ENCODE data around the gene CNDP2. TPM values are rescaled to one million over a fixed set of nuclear protein-coding genes. Genes with fewer than 3 reads are reported as not detected.
A peak's percentile ranks its signal among the peaks of the same experiment; 100 is the strongest.

Gene CNDP2
- polyA plus RNA-seq, 2 of the 4 experiments (the other 2 are of a cell fraction): 93.7 to 106 TPM

GRCh38 chr18:74529811-74530583, 33.8 kb downstream of the CNDP2 start:
- 50% methylated on average over 15 of the region's 25 CpGs for WGBS (ENCODE audit: missing lambda C conversion rate)
- no peak for TF ChIP-seq RFX5 (IDR thresholded peaks at IDR 0.05)
- CTCF ChIA-PET: interaction anchor here (1.0 kb wide), 1 partner anchor 22 kb away, joined by 4 read pairs; no protein-coding TSS in a partner anchor

GRCh38 chr18:74530584-74530862, 34.4 kb downstream of the CNDP2 start:
- POLR2A ChIA-PET: no interaction called here
- no peak for TF ChIP-seq KDM1A (IDR thresholded peaks at IDR 0.05; ENCODE audit: low read depth)
- no peak for TF ChIP-seq CHD2 (IDR thresholded peaks at IDR 0.05; ENCODE audit: low read length, partially characterized antibody)
- no peak for TF ChIP-seq HOXB13 (CRISPR knock-in tag; IDR thresholded peaks at IDR 0.05; ENCODE audit: low read depth)
- TF ChIP-seq ZFP36 (IDR thresholded peaks at IDR 0.05; ENCODE audit: borderline replicate concordance, partially characterized antibody): no peak
- TF ChIP-seq RNF2 (IDR thresholded peaks at IDR 0.05; ENCODE audit: borderline replicate concordance, low read depth): no peak
- no peak for TF ChIP-seq CEBPB (IDR thresholded peaks at IDR 0.05)
- no peak for TF ChIP-seq NFE2L2 (conservative IDR thresholded peaks at IDR 0.05; ENCODE audit: low read length)
- no peak for TF ChIP-seq EP300 (IDR thresholded peaks at IDR 0.05)
- no peak for TF ChIP-seq GATA3 (IDR thresholded peaks at IDR 0.05; ENCODE audit: borderline replicate concordance)
- TF ChIP-seq REST (IDR thresholded peaks at IDR 0.05): no peak
- TF ChIP-seq SREBF2 (IDR thresholded peaks at IDR 0.05): no peak
- TF ChIP-seq CHD4 (IDR thresholded peaks at IDR 0.05; ENCODE audit: borderline replicate concordance): no peak
- TF ChIP-seq POLR2A (IDR thresholded peaks at IDR 0.05; ENCODE audit: low read length): no peak
- TF ChIP-seq JUNB (IDR thresholded peaks at IDR 0.05): no peak
- TF ChIP-seq RFX5 (IDR thresholded peaks at IDR 0.05): no peak
- DNase-seq (ENCODE audit: low read depth in 1 of 2, low spot score in 1 of 2) (no peak), ATAC-seq (no peak), FAIRE-seq (no peak)
- Histone ChIP-seq H3K27ac (no peak overlapping the region), H3K4me1 (no peaks in the 10 kb centered on the region), H3K4me3 (no peak overlapping the region), H3K4me2 (no peak overlapping the region), H3K9me3 (no peaks in the 10 kb centered on the region)
- CTCF ChIA-PET: interaction anchor here (1.0 kb wide), 1 partner anchor 21 kb away, joined by 4 read pairs; no protein-coding TSS in a partner anchor
- 66% methylated on average over 3 of the region's 6 CpGs for WGBS (ENCODE audit: missing lambda C conversion rate)

More at GRCh38 chr18:74529811-74530583, 33.8 kb downstream of the CNDP2 start:
- ATAC-seq (no peak), DNase-seq (ENCODE audit: low read depth in 1 of 2, low spot score in 1 of 2) (no peak), FAIRE-seq (no peak)
- Histone ChIP-seq H3K4me2 (no peak overlapping the region), H3K4me1 (no peaks in the 10 kb centered on the region), H3K9me3 (no peaks in the 10 kb centered on the region), H3K4me3 (no peak overlapping the region), H3K27ac (no peak overlapping the region)
- POLR2A ChIA-PET: no interaction called here

- no peak overlapping the region for H3K4me3 ChIP-seq
- FAIRE-seq: no peak
- no peak overlapping the region for H3K27ac ChIP-seq
- POLR2A ChIA-PET: no interaction called here
- CTCF ChIA-PET: interaction anchor here (1.0 kb wide), 1 partner anchor 21 kb away, joined by 4 read pairs; no protein-coding TSS in a partner anchor
- DNase-seq (ENCODE audit: low read depth in 1 of 2, low spot score in 1 of 2): no peak
- no peak overlapping the region for H3K4me2 ChIP-seq
- TF ChIP-seq TFCP2L1 (CRISPR knock-in tag; IDR thresholded peaks at IDR 0.05) (no peak), RCOR1 (IDR thresholded peaks at IDR 0.05; ENCODE audit: low read depth, low read length) (no peak), RAD21 (conservative IDR thresholded peaks at IDR 0.05 in 1 of 2, IDR thresholded peaks at IDR 0.05 in 1 of 2) (no peak), PBX3 (IDR thresholded peaks at IDR 0.05) (no peak), MAX (IDR thresholded peaks at IDR 0.05) (no peak), MAFK (IDR thresholded peaks at IDR 0.05; ENCODE audit: partially characterized antibody) (peak; percentile 38)
- 72% methylated on average over 5 of the region's 7 CpGs for WGBS (ENCODE audit: missing lambda C conversion rate)
- ATAC-seq: no peak
- H3K9me3 ChIP-seq: no peaks in the 10 kb centered on the region
- no peaks in the 10 kb centered on the region for H3K4me1 ChIP-seq
These were observed 34.9 kb downstream of the CNDP2 start for GRCh38 chr18:74531043-74531442.

All from A549 (cell line).